Ureter (tissue), 1 donor: ENCODE measurements around the gene NOP16. TPM values are rescaled to one million over a fixed set of nuclear protein-coding genes. Genes with fewer than 3 reads are reported as not detected.

Experiments
- DNase-seq: peaks from one replicate; pipeline ENCODE4 v3.0.0-alpha.2; 2020; ENCODE audit warnings: low spot score
- total RNA-seq: library from RNA; stranded (reverse); gene quantifications from one replicate; pipeline ENCODE4 v1.2.4, GENCODE V29; 2023
- donor health status: DM: yes; HTN: yes; CAD: no.

The NOP16 gene
- total RNA-seq: 26.6 TPM

DNA sequence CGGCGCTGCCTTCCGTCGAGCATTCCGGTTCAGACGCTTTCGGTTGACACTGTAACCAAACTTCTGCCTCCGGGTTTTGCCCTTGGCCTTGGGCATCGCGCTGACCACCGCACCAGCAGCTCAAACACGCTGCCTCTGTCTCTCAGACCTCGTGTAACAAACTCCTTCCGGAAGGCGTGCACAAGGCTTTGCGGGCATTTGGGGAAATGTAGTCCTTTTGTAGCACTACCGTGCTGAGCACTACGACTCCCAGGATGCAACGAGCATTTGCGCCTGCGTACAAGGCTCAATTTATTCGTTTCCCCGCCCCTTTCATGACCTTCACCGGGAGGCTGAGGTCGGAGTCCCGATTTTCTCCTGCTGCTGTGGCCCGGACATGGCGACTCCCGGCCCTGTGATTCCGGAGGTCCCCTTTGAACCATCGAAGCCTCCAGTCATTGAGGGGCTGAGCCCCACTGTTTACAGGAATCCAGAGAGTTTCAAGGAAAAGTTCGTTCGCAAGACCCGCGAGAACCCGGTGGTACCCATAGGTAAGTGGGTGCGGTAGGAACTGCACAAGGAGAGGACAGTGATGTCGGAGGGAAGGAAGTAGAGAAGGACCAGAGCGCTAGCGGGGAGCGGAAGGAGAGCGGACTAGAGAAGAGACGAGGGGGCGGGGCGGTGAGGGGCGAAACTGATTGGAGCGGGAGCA is at the start of gene NOP16, which contains the start of gene HIGD2A:
TSS of gene NOP16 (minus strand) at position 155 of the 691 bp plus-strand sequence. CDS start at position 96, 59 bp downstream.
TSS of gene HIGD2A (plus strand) at position 308 of the 691 bp plus-strand sequence. CDS start at position 377, 69 bp downstream.
- DNase-seq: peak; percentile 100

- no peak for DNase-seq
These were observed 48.3 kb upstream of the NOP16 start for GRCh38 chr5:176436656-176437055.

GRCh38 chr5:176432707-176433106 is 44.3 kb upstream of the NOP16 start:
- no peak for DNase-seq

DNA sequence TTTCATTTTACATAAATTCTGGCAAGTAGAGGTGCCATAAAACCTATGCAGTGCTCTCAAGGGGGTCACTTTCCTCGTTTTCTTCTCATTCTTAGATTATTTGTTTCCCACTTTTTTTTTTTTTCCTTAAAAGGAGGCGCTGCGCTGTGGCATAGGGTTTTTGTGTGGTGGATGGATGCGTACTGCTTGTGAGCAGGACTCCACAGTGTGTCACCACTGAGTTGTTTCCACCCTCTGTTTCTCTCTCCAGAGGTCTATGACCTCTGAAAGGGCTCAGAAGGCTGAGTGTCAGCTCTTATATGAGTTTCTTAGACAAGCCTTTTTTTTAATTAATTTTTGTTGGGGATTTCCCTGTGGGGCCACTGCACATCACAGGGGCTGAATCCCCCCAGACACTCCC is 41.6 kb upstream of the NOP16 start:
- no peak for DNase-seq

- no peak for DNase-seq
These were observed 39.6 kb upstream of the NOP16 start for GRCh38 chr5:176427971-176428370.

- DNase-seq: no peak
These were observed 38.5 kb upstream of the NOP16 start for GRCh38 chr5:176426876-176427275.

GRCh38 chr5:176425791-176426190 is 37.4 kb upstream of the NOP16 start:
- DNase-seq: no peak

DNA sequence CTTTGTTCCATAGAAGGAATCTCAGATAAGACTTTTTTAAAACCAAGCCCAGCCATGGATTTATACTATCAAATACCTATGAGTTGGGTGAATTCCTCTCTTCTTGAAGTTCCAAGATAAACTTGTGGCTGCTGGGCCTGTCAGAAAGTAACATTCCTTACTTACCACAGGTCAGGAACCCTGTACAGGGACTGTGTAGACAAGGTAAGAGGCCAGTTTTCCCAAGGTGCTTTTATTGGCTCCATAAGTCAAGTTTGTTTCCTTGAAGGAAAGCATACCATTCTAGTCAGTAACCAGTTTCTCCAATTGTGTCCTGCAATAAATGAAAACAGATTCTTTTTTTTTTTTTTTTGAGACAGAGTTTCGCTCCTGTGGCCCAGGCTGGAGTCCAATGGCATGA is 36.7 kb upstream of the NOP16 start:
- DNase-seq: no peak

DNA sequence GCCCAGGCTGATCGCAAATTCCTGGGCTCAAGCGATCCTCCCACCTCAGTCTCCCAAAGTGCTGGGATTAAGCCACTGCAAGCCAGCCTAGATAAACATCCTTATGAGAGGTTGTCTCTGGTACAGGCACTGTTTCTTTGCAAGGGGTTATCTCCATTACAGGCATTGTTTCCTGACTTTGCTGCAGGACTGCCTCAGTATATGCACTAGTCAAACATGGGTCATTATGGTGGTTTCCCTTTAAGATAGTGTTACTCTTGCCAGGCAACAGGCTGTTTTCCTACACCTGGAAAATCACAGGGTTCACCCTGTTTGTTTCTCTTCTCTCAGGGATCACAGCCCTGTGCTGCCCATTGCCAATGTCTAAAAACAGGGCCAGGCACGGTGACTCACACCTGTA is 35.8 kb upstream of the NOP16 start:
- DNase-seq: no peak

DNA sequence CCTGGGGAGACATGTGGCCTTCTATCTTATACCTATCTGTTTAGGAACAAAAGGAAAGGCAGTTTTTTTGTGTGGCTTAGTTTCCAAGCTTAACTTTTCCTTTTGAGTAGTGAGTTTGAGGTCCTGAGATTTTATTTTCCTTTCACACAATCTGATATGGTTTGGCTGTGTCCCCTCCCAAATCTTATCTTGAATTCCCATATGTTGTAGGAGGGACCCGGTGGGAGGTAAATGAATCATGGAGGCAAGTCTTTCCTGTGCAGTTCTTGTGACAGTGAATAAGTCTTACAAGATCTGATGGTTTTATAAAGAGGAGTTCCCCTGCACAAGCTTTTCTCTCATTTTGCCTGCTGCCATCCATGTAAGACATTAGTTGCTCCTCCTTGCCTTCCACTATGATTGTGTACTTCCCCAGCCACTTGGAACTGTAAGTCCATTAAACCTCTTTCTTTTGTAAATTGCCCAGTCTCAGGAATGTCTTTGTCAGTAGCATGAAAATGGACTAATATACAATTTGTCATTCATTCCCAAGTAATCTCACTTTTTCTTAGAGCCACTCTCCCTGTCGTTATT is 32.7 kb upstream of the NOP16 start:
- no peak for DNase-seq

DNA sequence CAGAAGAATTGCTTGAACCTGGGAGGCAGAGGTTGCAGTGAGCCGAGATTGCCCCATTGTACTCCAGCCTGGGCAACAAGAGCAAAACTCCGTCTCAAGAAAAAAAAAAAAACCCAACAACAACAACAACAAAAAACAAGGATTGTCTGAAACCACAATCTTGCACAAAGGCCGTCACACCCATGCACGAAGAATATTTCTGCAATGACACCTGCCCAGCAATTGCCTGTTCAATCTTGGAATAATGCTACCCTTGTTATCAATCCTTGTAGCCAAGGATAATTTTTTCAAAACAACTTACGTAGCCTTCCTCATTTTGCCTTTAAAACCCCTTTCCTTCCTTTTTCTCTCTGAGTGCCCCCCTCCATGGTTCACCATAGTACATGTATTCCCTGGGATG is 31.7 kb upstream of the NOP16 start:
- DNase-seq: no peak

DNA sequence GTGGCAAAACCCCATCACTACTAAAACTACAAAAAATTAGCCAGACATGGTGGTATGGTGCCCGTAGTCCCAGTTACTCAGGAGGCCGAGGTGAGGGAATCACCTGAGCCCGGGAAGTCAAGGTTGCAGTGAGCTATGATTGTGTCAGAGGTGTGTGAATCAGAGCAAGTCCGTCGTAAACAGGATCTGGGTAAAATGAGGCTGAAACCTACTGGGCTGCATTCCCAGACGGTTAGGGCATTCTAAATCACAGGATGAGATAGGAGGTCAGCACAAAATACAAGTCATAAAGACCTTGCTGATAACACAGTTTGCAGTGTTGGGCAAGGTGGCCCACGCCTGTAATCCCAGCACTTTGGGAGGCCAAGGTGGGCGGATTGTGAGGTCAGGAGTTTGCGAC is 29.9 kb upstream of the NOP16 start:
- peak; percentile 59 for DNase-seq

- no peak for DNase-seq
These were observed 28.6 kb upstream of the NOP16 start for GRCh38 chr5:176416965-176417364.

- DNase-seq: peak; percentile 89
These were observed 27.8 kb upstream of the NOP16 start, which contains the start of gene CLTB for GRCh38 chr5:176415952-176416924. Gene CLTB, minus strand, starts transcription at chr5:176416539. Its CDS starts 176 bp downstream, at chr5:176416363.

DNA sequence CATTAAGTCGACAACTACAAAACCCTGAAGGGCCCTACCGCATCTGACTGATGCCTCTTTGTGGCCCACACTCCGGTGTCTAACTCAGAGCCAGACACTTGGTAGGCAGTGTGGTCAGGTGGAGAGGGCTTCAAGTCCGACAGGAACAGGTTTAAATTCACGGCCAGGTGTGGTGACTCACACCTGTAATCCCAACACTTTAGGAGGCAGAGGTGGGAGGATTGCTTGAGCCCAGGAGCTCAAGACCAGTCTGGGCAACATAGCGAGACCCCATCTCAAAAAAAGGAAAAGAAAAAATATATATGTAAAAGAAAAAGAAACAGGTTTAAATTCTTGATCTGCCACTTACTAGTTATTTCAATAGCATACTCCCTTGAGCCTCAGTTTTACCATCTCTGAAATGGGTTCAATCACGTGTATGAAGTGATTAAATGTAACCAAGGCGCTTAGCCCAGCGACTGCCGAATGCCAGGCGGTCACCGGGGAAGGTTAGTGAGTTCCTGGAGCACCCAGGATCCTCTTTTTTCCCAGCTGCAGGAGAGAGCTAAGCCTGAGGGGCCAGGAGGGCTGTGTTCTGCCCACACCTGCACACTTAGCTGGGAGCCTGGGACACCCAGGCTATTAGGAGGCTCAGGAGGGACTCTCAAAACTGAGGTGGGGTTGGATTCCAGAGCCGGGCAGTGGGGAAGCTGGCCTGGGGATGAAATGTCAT is 27.0 kb upstream of the NOP16 start:
- DNase-seq: no peak

GRCh38 chr5:176414704-176415103 is 26.3 kb upstream of the NOP16 start:
- no peak for DNase-seq

GRCh38 chr5:176413709-176414191 is 25.4 kb upstream of the NOP16 start:
- DNase-seq: no peak

GRCh38 chr5:176413255-176413565 is 24.8 kb upstream of the NOP16 start:
- no peak for DNase-seq

- DNase-seq: no peak
These were observed 24.3 kb upstream of the NOP16 start for GRCh38 chr5:176412517-176413254.

- DNase-seq: no peak
These were observed 22.2 kb upstream of the NOP16 start for GRCh38 chr5:176410486-176411180.
